Retina (tissue), 1 donor: ENCODE results near the gene DPM2.

ENCODE experiments used
- DNase-seq: peaks from one replicate; pipeline ENCODE4 v3.0.0-alpha.2; 2016

DPM2 gene

GRCh38 chr9:127916720-127917581 lies 20.7 kb downstream of the DPM2 start, which contains the start of gene ST6GALNAC4:
ST6GALNAC4 (minus strand) TSS chr9:127917041; CDS start chr9:127916419, 622 bp downstream.
- DNase-seq, result peak; percentile 79

DNA sequence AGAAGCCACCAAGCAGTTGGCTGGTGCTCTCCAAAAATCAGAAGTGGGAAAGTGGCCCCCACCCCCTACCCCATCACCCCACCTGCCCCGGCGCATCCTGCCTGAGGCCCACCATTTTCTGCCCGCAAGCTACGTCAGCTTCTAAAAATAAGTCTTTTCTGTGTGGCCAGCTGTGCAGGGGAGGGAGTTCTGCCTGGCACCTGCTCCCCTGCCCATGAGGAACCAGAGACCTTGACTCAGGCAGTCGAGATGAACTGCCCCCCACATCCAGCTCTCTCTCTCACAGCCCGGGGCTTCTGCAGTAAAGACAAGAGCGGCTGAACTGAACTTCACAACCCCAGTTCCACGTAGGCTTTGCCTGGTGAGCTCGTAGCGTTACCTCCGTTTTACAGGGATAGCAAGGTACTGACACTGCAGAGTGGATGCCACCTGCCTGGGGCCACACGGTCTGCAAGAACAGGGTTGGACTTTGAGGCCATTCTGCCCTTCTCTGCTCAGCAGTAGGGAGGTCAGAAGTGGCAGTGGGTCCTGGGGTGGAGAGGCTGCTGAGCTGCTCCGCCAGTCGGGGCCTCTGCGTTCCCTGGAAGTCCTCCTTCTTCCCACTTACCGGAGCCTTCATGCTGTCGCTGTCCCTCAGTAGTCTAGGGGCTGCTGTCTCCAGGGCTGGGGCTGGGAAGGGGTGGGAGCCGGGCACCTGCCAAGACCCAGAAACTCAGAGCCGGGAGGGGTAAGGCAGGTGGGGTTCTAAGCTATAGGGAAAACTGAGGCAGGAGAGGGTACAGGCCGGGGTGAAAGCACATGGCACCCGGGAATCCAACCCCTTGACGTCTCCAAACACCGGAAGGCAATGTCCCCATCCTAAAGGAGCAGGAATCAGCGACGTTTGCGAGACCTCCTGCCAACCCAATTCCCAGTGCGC lies 21.6 kb downstream of the DPM2 start:
- DNase-seq, result no peak

DNA sequence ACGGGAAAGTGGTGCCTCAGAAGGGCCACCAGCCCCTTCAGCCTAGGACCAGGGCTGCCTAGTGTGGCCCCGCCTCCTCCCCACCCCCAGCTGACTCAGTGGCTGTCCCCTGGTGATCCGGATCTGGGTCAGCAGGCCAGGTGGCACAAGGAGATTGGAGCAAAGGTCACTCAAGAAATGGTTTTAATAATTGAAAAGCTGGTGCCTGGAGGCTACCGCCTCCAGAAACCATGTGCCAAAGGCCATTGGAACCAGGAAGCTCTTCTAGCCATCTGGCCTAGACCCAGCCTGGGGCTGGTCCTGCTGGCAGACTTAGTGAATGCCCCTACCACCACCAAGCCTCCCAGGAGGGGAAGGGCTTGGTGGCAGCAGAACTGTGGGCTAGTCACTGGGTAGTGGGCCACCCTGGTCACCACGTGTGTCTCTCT lies 22.3 kb downstream of the DPM2 start:
- DNase-seq, result no peak

DNA sequence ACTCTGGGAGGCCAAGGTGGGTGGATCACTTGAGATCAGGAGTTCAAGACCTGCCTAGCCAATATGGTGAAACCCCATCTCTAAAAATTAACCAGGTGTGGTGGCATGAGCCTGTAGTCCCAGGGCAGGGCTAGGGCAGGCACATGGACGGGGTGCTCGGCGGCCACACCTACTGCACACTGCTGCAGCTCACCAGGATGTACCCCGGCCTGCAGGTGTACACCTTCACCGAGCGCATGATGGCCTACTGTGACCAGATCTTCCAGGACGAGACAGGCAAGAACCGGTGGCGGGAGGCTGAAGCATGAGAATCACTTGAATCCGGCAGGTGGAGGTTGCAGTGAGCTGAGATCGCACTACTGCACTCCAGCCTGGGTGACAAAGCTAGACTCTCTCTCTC lies 24.0 kb downstream of the DPM2 start:
- DNase-seq, result no peak

- no peak for DNase-seq
Observed at GRCh38 chr9:127912882-127913281, 24.8 kb downstream of the DPM2 start.

- no peak for DNase-seq
Observed at GRCh38 chr9:127912296-127912695, 25.4 kb downstream of the DPM2 start.

DNA sequence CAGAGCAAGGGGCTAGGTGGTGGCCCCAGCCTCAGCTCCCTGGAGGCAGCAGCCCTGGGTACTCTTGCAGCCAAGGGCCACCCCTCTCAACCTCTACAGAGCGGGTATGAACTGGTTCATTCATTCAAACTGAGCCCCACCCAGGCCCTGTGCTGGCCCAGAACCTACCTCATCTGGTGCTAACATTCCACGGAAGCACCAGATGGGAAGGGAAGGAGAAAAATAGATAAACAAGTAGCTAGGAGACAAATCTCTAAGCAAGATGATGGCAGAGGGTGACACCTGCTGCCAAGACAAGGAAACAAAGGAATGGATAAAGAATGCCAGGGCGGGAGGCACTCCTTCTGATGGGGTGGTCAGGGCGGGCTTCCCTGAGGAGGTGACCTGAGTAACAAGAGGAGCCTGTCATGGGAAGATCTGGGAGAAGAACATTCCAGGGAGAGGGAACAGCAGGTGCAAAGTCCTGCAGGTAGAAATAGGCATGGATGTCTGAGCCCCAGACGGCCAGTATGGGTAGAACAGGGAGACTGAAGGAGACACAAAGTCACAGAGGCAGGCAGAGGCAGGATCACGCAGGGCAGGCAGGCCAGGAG lies 26.9 kb downstream of the DPM2 start:
- no peak for DNase-seq

GRCh38 chr9:127909839-127910273 lies 27.8 kb downstream of the DPM2 start:
- DNase-seq, result no peak

DNA sequence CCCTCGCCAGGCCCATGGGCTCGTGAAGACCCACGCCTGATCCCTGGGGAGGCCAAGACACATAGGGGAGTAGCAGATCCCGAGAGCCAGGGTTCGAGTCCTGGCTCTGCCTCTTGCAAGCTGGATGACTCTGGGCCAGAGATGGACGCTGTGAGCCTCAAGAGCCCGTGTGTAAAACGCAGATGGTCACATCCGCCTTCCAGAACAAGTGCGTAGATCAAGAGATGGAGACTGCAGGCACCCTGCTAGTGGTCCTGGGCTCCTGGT lies 29.1 kb downstream of the DPM2 start:
- no peak for DNase-seq

DNA sequence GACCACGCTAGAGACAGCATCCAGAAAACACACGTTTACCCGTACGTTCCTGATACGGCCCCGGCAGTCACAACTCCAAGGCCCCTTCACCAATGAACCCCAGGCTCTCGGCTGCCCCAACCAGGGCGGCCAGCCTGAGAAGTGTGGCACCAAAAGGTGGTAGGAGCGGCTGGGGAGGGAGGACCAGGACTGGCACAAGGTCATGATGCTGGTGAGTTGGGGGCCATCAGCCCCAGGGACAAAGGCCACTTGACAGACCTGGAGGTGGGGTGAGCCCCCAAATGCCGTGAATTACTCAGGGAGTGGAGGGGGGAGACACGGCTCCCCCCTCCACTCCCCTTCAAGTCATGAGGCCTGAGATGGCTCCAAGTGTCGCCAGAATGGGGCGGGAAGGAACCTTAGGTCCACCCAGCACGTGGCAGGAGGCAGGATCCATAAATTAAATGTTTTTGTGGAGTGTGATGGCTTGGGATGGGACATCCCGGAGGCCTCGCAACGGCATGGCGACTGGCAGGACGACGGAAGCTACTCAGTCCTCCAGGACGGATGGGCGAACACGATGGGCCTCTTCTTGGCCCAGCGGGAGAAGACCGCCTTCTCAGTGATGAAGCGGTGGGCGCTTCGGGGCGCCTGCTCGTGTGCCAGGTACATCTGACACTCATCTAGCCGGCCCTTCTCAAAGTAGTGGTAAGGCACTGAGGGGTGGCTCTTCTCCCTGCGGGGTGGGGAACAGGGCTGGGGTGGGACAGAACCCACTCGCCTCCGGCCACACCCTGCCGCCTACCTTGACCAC lies 29.6 kb downstream of the DPM2 start:
- DNase-seq, result no peak

- no peak for DNase-seq
Observed at GRCh38 chr9:127905788-127906191, 31.9 kb downstream of the DPM2 start.

- DNase-seq, result no peak
Observed at GRCh38 chr9:127905004-127905728, 32.5 kb downstream of the DPM2 start.

DNA sequence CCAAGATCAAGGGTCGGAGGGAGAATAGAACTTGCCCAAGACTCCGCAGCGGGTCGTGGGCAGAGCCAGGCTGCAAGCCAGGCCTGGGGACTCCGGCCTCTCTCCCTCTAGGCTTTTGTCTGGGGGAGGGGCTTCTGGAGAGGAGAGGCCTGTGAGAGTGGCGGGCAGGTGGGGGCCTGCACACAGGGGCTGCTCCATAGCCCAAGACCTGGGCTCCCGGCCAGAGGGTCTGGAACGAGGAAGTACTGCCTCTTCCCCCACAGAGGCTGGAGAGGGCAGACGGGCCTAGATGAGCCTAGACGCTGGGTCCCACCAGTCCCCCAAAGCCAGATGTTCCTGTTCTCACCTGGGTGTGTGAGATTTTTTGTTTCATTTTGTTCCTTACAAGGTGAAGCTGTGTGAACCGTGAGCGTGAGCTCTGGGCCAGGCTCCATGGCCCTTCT lies 33.1 kb downstream of the DPM2 start:
- no peak for DNase-seq

- no peak for DNase-seq
Observed at GRCh38 chr9:127903557-127904475, 33.8 kb downstream of the DPM2 start.

- DNase-seq, result peak; percentile 68
Observed at GRCh38 chr9:127899128-127899943, 38.3 kb downstream of the DPM2 start, which contains the start of gene ST6GALNAC6. ST6GALNAC6 (minus strand) TSS chr9:127899603; CDS start chr9:127897981, 1,622 bp downstream.

DNA sequence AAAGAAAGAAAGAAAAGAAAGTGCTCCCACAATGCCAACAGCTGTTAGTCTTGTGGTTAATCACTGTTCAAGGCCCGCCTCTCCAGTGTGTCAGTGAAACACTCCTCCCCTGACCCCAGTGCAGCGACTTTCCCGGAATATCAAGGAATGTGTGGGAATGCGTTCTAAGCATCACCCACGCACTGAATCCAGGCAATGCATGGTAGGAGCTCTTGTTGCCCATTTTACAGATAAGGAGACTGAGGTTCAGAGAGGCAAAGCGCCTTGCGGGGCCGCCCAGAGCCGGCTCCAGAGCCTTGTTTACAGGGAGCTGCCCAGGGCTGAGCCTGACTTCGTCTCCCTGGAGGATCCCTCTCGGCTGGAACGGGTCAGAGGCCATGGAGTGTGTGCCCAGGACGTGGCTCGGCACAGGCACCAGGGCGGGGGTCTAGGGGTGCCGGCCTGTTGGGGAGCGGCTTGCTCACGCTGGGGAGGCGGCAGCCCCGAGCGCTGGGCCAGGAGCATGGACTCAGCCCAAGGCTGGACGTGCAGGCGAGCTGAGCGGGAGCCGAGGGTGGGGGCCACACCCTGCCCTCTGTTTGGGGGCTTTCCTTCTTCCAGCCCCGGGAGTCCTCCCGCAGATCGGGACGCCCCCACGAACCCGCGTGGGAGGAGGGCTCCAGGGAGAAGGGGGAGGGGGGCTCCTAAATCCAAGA lies 39.1 kb downstream of the DPM2 start:
- DNase-seq, result peak; percentile 73

DNA sequence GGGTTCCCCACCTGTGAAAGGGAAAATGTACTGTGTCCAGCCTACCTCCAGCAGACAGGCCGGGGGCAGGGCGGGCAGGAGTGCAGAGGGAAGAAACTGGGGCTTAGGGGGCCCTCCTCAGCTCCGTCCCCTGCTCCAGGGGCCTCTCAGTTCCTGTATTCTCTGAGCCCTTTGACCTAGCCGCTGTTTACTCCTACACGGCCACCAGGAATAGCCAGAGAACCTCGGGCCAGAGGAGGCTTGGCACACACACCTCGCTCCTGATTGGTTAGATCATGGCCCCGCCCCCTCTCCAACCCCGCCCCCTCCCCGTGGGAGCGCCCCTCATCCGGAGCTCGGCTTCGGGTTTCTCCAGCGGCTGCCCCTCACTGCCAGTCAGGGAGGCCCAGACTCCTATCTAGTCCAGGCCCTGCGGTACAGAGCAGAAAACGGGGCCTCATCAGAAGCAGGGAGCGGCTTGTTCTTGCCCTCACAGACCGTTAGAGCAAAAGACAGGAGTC lies 40.4 kb downstream of the DPM2 start:
- peak; percentile 72 for DNase-seq

DNA sequence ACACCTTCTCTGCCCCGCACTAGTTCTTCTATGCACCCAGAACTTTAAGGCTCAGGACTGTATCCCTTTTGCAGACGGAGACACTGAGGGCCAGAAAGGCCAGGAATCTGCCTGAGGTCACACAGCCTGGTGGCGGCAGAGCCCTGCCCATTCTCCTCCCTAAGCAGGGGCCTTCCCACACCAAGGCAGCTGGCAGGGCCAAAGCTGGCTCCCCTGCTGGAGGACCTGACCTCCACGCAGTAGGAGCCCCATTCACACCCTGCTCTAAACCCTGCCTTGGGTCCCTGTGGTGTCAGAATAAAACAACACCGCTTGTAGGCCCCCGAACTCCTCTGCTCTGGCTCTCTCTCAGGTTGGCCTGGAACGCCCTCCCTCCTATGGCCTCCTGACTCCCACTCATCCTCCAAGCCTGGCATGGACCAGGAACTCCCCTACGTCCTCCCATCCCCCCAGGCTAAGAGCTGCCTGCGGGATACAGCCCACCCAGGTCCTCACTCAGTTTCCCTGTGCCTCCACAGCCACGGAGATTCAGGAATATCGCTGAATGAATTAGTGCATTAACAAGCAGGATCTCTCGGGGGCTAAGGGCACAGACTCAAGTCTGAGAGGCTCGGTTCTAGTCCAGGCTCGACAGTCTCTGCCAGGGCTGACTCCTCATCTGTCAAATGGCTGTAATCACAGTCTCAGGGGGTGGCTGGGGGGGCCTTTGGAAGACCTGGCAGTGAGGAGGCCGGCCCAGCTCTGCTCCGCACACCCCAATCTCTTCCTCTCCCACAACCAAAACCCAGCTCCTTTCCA lies 41.1 kb downstream of the DPM2 start:
- no peak for DNase-seq
